Activated CD8-positive, alpha-beta memory T cell treated with anti-CD3 and anti-CD28 coated beads for 36 hours (primary cell): ENCODE results near the gene AMBRA1. TPM values are rescaled to one million over a fixed set of nuclear protein-coding genes. Genes with fewer than 3 reads are reported as not detected.

Experiments
- CTCF ChIA-PET: fragments of 350-600 bp; sonication (Branson Sonifier 250); formaldehyde crosslinking; loops from one replicate; lab custom pipeline; 2021; ENCODE audit warnings: antibody characterized with exemption; lab: Charles Lee
- POLR2A ChIA-PET: fragments of 350-600 bp; sonication (Branson Sonifier 250); formaldehyde crosslinking; loops from one replicate; lab custom pipeline; 2021; ENCODE audit warnings: antibody characterized with exemption; lab: Charles Lee
- total RNA-seq, 2 experiments: library from RNA; stranded (reverse); gene quantifications; one replicate each; pipeline ENCODE4 v1.2.3, GENCODE V29; 2021

The AMBRA1 gene
- total RNA-seq, 2 experiments from 2014 or later: 28.7 to 28.9 TPM

DNA sequence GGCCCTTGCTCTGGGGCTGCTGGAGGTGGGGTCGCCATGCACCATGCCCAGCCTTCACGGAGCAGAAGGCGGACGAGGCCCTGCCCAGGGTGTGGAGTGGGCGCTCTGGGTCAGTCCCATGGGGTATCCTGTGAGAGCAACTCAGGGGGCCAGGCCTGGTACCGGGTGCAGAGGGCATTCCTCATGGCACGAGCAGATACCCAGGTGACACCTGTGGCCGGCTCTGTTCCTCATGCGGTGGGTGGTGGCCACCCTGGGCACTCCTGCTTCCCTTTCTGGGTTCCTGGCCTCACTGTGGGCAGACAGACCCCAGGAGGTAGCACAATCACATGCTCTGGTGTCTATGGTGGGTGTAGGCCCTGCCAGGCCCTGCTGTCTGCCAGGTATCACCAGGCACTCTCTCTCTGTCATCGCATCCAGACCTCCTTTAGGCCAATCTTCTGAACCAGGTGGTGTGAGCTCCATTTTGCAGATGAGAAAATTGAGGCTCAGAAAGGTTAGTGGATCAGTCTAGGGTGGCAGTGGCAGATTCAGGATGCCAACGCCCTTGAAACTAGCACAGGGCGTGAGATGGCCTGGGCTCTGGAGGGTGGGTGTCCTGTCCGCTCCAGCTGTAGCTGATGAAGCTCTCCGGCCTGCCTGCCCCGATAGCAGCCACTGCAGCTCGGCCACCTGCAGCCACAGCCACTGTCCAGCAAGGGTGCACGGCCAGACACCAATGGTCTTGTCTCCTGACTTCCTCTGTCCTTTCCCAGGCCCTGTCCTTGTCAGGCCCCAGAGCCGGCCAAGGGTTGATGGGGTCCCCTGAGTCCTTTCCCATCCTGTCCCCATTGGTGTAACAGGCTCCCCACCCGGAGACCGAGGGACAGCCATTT is 231.4 kb downstream of the AMBRA1 start:
- CTCF ChIA-PET: interaction anchor here (1.2 to 11.1 kb wide), 3 partner anchors 10 to 123 kb away, joined by 3 to 207 read pairs (median 4); partner anchors contain the start of gene DGKZ
- POLR2A ChIA-PET: interaction anchor here (1.7 kb wide), 1 partner anchor 11 kb away, joined by 8 read pairs; no protein-coding TSS in a partner anchor

DNA sequence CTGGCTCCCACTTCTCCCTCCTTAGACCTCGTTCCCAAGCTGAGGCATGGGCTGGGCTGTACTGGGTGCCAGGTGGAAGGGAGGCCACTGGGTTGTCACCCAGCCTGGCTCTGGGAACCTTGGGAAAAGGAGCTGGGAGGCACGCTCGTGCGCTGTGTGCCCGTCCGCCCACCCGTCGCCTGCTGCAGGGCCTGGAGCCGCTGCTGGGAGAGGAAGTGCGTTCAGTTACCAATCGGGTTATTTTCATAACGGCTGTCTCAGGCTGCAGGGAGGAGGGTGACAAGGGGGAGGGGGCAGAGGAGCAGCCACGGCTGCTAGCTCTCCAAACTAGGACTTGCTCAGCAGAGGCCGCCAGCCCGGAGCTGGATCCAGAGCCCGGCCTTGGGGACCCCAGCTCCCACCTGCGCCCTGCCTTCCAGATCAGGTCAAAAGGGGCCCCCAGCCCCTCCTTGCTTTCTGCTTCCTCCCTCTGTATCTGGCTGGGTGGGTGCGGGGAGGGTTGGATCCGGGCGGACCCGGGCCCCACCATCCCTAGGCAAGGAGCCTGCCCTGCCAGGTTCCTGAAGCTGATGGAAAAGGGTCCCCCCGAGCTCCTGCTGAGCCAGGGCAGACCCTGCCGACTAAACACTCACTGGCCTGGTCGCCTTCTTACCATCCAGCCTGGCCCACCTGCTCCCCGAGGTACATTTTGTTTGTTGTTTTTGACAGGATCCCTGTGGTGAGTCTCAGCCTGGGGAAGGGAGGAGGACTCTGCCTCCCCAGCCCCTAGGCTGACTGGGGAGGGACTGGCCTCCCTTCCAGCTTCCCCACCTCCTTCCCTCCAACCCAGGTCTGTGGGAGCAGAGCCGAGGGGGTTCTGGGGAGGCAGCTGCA is 232.3 kb downstream of the AMBRA1 start:
- POLR2A ChIA-PET: interaction anchor here (0.6 to 1.7 kb wide), 4 partner anchors 9 to 234 kb away, joined by 3 to 8 read pairs (median 5); no protein-coding TSS in a partner anchor
- CTCF ChIA-PET: interaction anchor here (0.5 to 11.1 kb wide), 5 partner anchors 9 to 377 kb away, joined by 3 to 207 read pairs (median 4); partner anchors contain the start of genes ATG13, DGKZ and HARBI1

DNA sequence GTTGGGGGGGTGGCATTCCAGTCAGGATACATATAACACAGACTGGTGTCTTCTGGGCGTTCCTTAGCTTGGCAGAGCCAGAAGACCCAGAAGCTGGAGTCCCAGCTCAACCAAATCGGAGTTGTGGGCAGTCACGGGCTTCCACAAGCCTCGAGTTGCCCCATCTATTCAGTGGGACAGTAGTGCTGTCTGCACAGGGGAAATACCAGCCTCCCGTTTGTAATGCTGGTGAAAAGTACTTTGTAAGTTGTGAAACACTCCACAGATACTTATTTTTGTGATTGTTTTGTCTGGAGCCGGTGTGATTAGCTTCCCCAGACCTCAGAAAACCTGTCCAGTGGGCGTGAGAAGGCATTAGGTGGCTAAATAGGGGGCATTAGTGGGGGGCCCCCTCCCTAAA is 232.9 kb downstream of the AMBRA1 start:
- POLR2A ChIA-PET: interaction anchor here (1.0 to 1.7 kb wide), 3 partner anchors 8 to 12 kb away, joined by 3 to 8 read pairs (median 4); no protein-coding TSS in a partner anchor
- CTCF ChIA-PET: interaction anchor here (0.5 to 11.1 kb wide), 7 partner anchors 8 to 378 kb away, joined by 3 to 207 read pairs (median 4); partner anchors contain the start of genes ATG13, DGKZ and HARBI1

DNA sequence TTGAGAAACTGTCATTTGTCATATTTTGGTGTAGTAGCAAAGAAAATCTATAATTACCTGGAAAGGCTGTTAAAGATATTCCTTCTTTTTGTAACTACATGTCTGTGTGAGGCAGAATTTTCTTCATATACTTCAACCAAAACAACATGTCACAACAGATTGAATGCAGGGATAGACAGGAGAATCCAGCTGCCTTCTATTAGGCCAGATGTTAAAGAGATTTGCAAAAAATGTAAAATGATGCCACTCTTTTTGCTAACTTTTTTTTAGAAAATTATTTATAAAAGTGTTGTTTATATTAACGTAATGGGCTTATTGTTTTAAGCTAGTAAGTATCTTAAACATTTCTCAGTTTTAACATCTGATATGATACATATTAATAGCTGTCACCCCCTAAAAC is 233.9 kb downstream of the AMBRA1 start:
- POLR2A ChIA-PET: interaction anchor here (0.7 kb wide), 1 partner anchor 29 kb away, joined by 7 read pairs; no protein-coding TSS in a partner anchor

DNA sequence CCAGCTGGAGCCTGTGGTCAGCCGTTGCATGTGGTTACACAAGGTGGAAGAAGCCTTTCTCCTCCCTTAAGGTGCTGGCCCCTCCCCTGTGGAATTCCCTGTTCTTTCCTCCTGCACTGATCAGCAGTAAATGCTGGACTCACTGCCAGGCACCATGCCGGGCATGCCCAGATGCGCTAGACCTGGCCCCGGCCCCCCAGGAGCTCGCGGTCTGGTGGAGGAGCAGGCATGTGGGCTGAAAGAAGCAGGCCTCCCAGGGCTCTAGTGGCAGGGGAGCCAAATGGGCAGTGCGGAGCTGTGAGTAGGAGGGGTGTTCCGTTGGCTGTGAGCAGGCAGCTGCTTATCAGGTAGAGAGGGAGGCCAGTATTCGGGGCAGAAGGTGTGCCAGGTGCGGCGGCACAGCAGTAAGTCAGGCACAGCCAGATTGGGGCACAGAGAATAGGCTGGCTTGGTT is 236.3 kb downstream of the AMBRA1 start:
- ChIA-PET POLR2A (no interaction called here), CTCF (interaction anchor here (1.6 to 10.8 kb wide), 2 partner anchors 8 to 9 kb away, joined by 6 to 207 read pairs; no protein-coding TSS in a partner anchor)

More for the DNA sequence above, 233.9 kb downstream of the AMBRA1 start:
- CTCF ChIA-PET: interaction anchor here (0.5 to 11.1 kb wide), 5 partner anchors 7 to 257 kb away, joined by 3 to 207 read pairs (median 4); partner anchors contain the start of genes ATG13, DGKZ and HARBI1

DNA sequence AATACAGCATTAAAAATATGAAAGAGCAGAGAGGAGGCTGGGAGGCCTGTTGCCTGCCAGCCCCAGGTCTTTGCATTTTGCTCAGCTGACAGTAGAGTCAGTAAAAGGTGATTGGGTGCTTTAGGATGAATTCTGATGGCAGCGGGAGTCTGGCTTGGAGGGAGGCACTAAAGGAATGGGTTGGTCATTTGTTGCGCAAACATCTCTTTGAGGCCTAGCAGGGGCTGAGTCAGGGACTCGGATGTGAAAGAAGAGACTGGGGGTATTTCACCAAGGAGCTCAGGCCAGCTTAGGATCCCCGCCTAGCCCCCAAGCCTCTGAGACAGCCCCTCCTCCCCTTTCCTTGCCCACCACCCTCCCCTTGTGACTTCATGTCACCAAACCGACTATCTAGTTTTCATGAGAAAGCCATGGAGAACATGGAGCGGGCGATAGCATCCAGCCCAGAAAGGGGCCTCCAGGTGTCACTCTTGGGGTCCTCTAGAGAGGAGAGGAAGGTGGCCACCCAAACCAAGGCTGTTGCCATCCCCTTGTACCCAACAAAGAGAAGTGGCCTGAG is 236.8 kb downstream of the AMBRA1 start:
- POLR2A ChIA-PET: no interaction called here

DNA sequence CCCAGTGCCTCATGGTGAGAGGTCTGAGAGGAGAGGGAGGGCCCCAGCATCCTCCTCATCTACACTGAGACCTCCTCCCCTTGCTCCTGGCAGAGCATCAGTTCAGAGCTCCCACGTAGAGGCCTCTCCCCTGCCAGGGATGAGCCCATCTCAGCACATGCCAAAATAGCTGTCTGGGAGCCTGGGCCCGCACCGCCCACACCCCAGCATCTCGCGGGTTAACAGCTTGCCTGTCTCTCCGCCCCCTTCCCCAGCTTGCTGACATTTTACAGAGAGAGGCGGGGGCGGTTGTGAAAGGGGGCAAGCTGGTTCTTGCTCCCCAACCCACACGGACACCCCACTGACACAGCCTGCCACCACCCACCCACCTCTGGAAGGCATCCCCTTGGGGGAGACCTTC is 240.1 kb downstream of the AMBRA1 start:
- ChIA-PET CTCF (interaction anchor here (0.9 to 10.8 kb wide), 3 partner anchors 11 to 39 kb away, joined by 3 to 207 read pairs (median 4); no protein-coding TSS in a partner anchor), POLR2A (interaction anchor here (0.8 to 1.2 kb wide), 2 partner anchors 36 to 110 kb away, joined by 4 to 5 read pairs; no protein-coding TSS in a partner anchor)

More for the DNA sequence above, 236.8 kb downstream of the AMBRA1 start:
- CTCF ChIA-PET: interaction anchor here (0.6 to 10.8 kb wide), 2 partner anchors 8 to 1277 kb away, joined by 4 to 207 read pairs; no protein-coding TSS in a partner anchor

DNA sequence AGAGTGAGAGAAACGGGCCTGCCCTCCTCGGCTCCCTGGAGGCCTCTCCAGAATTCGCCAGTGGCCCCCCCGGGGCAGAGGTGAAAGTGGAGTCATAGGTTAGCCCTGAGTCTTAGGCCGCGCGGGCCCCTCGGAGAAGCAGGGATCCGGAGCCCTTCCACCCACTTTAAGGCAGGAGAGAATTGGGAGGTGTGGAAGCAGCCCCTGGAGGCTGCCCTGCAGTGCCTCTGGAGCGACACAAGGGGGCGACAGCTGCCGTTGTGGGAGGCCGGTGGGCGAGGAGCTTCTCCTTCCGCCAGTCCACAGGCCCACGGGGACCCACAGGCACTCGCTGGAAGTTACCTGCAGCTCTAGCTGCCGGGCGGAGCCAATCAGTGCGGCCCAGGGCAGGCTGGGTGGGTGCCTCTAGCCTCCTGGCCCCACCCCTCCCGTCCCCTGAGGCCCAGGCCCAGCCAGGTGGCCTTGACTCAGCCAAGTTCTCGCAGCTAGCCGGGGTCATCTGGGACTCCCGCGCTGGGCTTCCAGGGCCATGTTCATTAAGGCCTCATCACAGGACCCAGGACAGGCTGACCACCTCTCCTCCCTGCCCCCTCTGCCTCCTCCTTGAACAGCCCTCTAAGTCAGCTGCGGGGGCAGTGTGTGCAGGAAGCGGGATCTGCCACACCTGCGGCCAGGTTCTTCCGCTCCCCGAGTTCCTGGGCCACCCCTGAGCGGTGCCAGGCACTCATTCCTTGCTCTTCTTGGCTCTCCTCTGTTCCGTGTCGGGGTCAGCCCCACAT is 241.6 kb downstream of the AMBRA1 start:
- POLR2A ChIA-PET: interaction anchor here (0.6 to 1.2 kb wide), 4 partner anchors 9 to 114 kb away, joined by 3 to 8 read pairs (median 4); no protein-coding TSS in a partner anchor
- CTCF ChIA-PET: interaction anchor here (0.9 to 10.8 kb wide), 9 partner anchors 9 to 177 kb away, joined by 3 to 207 read pairs (median 5); no protein-coding TSS in a partner anchor

DNA sequence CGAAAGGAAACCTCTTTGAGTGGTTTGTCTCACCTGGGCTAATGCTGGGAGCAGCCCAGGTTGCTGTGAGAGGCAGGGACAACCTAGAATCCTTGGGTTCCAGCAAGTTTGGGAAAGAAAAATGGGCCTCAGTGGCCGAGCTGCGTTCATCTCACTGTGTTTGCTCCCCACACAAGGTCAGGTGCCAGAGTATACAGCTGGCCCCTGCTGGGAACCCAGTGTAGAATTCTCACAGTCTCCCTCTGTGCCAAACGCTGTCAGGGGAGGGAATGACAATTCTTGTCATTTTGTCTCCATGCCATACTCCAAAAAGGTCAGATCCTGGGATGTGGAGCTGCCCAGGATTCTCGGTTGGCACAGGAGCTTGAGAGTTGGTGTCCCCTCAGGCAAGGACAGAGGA is 242.2 kb downstream of the AMBRA1 start:
- ChIA-PET POLR2A (interaction anchor here (0.7 to 1.1 kb wide), 2 partner anchors 10 to 113 kb away, joined by 3 to 8 read pairs; no protein-coding TSS in a partner anchor), CTCF (interaction anchor here (1.0 to 10.8 kb wide), 7 partner anchors 13 to 178 kb away, joined by 3 to 207 read pairs (median 5); no protein-coding TSS in a partner anchor)

DNA sequence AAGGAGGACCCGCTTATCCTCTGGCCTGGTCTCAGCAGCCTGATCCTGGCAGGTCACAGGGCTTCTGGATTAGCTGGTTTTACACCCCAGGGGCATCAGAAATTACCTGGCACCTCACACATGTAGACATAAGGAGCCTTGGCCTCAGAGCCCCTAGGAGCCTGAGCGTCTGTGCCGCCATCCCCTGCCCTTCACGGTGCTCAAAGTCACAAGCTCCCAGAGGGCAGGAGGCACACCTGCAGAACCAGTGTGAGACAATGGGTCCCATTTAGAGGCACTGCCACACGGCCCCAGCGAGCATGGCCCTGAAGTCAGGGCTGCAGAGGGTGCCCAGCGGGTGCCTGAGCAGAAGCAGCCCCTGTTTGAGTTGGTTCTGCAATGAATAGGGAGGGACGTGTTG is 242.7 kb downstream of the AMBRA1 start:
- POLR2A ChIA-PET: interaction anchor here (1.1 kb wide), 1 partner anchor 10 kb away, joined by 8 read pairs; no protein-coding TSS in a partner anchor
- CTCF ChIA-PET: interaction anchor here (1.4 to 10.8 kb wide), 4 partner anchors 14 to 114 kb away, joined by 4 to 207 read pairs (median 10); no protein-coding TSS in a partner anchor

DNA sequence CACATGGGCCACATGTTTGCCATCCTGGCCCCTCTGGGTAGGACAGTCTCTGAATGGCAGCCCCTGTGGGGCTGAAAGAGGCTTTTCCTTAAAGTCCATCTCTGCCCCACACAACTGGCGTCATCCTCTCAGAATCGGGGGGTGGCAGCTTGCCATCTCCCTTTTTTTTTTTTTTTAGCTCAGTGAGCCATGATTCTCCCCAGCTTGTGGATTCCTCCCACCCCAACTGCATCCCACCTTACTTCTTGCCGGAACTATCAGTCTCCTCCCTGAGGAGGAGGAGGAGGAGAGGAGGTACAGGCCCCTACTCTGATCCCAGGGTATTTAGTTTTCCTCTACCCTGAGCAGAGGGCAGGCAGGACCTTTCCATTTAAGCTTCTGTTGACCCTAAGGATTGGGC is 243.1 kb downstream of the AMBRA1 start:
- POLR2A ChIA-PET: no interaction called here
- CTCF ChIA-PET: interaction anchor here (0.8 to 10.8 kb wide), 5 partner anchors 14 to 113 kb away, joined by 3 to 207 read pairs (median 6); no protein-coding TSS in a partner anchor

DNA sequence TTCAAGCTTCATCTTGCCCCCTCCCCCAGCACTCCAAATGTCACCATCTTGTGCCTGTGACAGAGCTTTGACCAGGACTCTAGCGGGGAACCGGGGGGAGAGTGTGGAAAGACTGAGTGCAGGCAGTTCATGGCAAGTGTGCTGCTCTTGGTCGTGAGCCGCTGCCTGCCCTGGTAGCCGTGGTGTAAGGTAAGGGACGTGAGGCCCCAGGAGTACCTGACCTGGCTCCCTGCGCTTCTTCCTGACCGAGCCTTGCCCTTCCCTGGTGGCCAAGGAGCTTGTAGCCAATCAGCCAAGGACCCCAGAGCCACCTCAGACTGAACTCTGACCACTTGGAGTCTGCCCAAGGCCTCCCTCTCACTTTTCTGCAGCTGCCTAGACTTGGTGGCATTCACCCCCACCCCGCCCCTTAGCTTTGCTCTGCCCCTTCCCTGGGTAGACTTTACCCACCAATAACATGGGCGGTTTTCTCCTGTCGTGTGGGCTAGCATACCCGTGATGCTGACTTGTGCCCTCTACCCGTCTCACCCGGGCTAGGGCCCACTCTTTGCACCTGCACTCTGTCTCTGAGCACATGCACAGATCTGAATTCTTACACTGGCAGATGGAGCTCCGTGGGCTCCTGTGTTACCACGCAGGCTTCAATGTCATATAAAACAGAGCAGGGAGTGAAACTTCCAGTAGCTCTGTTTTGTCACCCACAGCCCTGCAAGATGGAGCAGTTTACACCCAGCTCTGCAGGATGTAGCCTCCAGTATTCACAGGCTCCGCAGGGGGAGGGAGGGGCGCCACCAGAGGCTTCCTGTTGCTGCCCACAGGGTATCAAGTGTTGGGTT is 245.0 kb downstream of the AMBRA1 start:
- POLR2A ChIA-PET: interaction anchor here (0.9 to 1.5 kb wide), 3 partner anchors 10 to 105 kb away, joined by 3 to 5 read pairs (median 4); no protein-coding TSS in a partner anchor
- CTCF ChIA-PET: interaction anchor here (0.9 to 10.8 kb wide), 6 partner anchors 9 to 105 kb away, joined by 4 to 207 read pairs (median 6); partner anchors contain the start of gene CHRM4

DNA sequence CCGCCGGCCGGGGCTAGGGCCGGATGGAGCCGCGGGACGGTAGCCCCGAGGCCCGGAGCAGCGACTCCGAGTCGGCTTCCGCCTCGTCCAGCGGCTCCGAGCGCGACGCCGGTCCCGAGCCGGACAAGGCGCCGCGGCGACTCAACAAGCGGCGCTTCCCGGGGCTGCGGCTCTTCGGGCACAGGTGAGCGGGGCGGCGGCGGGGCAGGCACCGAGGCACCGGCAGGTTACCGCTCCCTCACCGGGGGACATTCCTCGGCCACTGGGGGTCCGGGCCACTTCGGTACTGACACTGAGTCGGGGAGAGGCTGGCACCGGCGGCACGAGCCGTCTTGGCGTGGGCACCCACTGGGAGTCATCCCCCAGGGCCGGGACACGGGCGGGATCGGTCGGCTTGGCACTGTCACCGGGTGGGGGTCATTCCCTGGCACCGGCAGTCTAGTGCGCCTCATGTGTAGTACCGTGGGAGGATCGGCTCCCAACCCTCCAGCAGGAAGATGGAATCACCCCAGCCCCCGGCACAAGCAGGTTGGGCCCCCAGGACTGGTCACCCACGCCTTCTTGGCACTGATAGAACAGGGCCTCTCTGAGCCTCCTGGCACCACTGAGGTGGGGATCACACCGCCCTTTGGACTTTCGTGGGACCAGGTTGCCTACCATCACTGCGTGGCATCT is 246.0 kb downstream of the AMBRA1 start:
- POLR2A ChIA-PET: interaction anchor here (1.2 to 1.5 kb wide), 2 partner anchors 11 to 104 kb away, joined by 3 to 5 read pairs; no protein-coding TSS in a partner anchor
- CTCF ChIA-PET: interaction anchor here (0.5 to 10.8 kb wide), 9 partner anchors 10 to 184 kb away, joined by 3 to 207 read pairs (median 4); partner anchors contain the start of gene CHRM4

DNA sequence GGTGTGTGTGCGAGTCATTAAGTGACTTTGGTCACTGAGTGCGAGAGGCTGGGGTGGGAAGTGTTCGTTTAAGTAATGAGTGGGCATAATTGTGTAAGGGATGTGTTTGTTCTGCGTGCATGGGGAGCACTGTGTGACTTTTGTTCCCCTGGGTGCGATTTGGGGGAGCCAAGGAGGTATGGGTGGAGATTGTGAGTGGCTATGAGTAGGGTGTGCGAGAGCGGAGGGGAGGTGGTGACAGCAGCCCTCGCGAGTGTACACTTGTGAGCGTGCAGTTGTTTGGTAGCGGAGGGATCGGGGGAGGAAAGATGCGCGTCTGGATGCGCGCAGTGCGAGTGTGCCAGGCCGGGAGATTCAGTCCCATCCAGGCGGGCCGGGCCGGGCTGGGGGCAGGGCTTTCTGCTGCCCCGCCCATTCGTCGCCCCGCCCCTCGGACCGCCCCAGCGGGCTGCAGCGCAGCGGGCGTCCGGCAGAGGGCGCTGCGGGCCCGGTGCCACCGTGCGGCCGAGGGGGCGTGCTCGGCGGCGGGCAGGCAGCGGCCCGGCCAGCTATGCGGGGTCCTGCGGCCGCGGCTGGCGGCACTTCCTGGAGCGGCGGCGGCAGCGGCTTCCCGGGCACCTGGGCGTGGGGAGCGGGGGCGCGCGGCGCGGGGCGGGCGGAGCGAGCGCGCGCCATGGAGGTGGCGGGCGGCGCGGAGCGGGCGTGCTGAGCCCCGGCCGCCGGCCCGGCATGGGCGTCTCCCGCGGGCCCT is 246.8 kb downstream of the AMBRA1 start, which contains the start of gene DGKZ:
DGKZ (plus strand) TSS at position 578 of the 751 bp plus-strand sequence. CDS start 197 bp downstream, outside the sequence.
- ChIA-PET POLR2A (interaction anchor here (1.5 kb wide), 1 partner anchor 104 kb away, joined by 5 read pairs; no protein-coding TSS in a partner anchor), CTCF (interaction anchor here (0.5 to 10.8 kb wide), 9 partner anchors 14 to 184 kb away, joined by 3 to 207 read pairs (median 4); partner anchors contain the start of gene CHRM4)
